ENCODE measurements around the gene TCERG1L.

GRCh38 chr10:131098416-131098952 lies 213.0 kb downstream of the TCERG1L start:
- no peak for TF ChIP-seq CTCF (IDR thresholded peaks at IDR 0.05)
- TF ChIP-seq EP300 (IDR thresholded peaks at IDR 0.05) = no peak
- TF ChIP-seq POLR2A (IDR thresholded peaks at IDR 0.05) = no peak

All from gastroesophageal sphincter (tissue), 3 donors.